ENCODE measurements around the gene FAM118B.

FAM118B gene

DNA sequence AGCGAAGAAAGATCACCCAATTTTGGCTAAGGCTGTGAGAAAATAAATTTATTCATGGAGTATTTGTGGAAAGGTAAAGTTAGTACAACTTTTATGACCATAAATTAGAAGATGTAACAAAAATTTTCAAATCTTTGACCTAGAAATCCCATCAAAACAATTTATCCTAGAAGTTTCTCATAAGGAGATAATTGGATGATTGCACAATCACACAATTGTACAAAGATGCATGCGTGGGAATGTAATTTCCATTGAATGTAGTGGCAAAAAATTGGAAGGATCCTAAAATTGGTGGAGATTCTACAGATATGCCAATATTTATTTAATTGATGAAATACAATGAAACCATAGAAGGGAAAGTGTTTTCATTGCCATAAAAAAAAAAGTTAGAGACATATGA, 45.6 kb downstream of the FAM118B start:
- H3K4me3 ChIP-seq (ENCODE audit: low read depth in 1 of 2, low read length in 1 of 2): no peak overlapping the region
- TF ChIP-seq CTCF (IDR thresholded peaks at IDR 0.05): no peak
- no peak overlapping the region for H3K27ac ChIP-seq
- H3K9me3 ChIP-seq: no peaks in the 10 kb centered on the region
- H3K36me3 ChIP-seq: peaks cover 60% of the 10 kb centered on the region
- H3K27me3 ChIP-seq: no peaks in the 10 kb centered on the region
- H3K4me1 ChIP-seq (ENCODE audit: control insufficient read depth in 1 of 2, insufficient read depth in 1 of 2, low read depth in 1 of 2, low read length in 1 of 2): no peaks in the 10 kb centered on the region

GRCh38 chr11:126257764-126258163, 46.2 kb downstream of the FAM118B start:
- no peak overlapping the region for H3K4me3 ChIP-seq (ENCODE audit: low read depth in 1 of 2, low read length in 1 of 2)
- H3K9me3 ChIP-seq: no peaks in the 10 kb centered on the region
- H3K27me3 ChIP-seq: no peaks in the 10 kb centered on the region
- H3K36me3 ChIP-seq: peaks cover 60% of the 10 kb centered on the region
- H3K27ac ChIP-seq: no peak overlapping the region
- H3K4me1 ChIP-seq (ENCODE audit: control insufficient read depth in 1 of 2, insufficient read depth in 1 of 2, low read depth in 1 of 2, low read length in 1 of 2): no peaks in the 10 kb centered on the region
- TF ChIP-seq CTCF (IDR thresholded peaks at IDR 0.05): no peak

GRCh38 chr11:126262216-126262615, 50.6 kb downstream of the FAM118B start:
- no peak overlapping the region for H3K4me3 ChIP-seq (ENCODE audit: low read depth in 1 of 2, low read length in 1 of 2)
- TF ChIP-seq CTCF (IDR thresholded peaks at IDR 0.05): no peak
- no peaks in the 10 kb centered on the region for H3K9me3 ChIP-seq
- H3K4me1 ChIP-seq (ENCODE audit: control insufficient read depth in 1 of 2, insufficient read depth in 1 of 2, low read depth in 1 of 2, low read length in 1 of 2): peaks cover 0 to under 1% of the 10 kb centered on the region in 2 experiments
- peak overlapping the region; percentile 11 for H3K27ac ChIP-seq
- no peaks in the 10 kb centered on the region for H3K27me3 ChIP-seq
- H3K36me3 ChIP-seq: peaks cover 81% of the 10 kb centered on the region

- no peak for TF ChIP-seq CTCF (IDR thresholded peaks at IDR 0.05)
- Histone ChIP-seq H3K27me3 (no peaks in the 10 kb centered on the region), H3K4me3 (ENCODE audit: low read depth in 1 of 2, low read length in 1 of 2) (no peak overlapping the region), H3K27ac (no peak overlapping the region), H3K36me3 (peaks cover 76% of the 10 kb centered on the region), H3K4me1 (ENCODE audit: control insufficient read depth in 1 of 2, insufficient read depth in 1 of 2, low read depth in 1 of 2, low read length in 1 of 2) (peaks cover 10 to 11% of the 10 kb centered on the region in 2 experiments), H3K9me3 (no peaks in the 10 kb centered on the region)
Measured at GRCh38 chr11:126263489-126263888, 51.9 kb downstream of the FAM118B start.

- Histone ChIP-seq H3K9me3 (no peaks in the 10 kb centered on the region), H3K27ac (peak overlapping the region; percentile 10), H3K4me3 (ENCODE audit: low read depth in 1 of 2, low read length in 1 of 2) (no peak overlapping the region), H3K36me3 (peaks cover 68% of the 10 kb centered on the region), H3K4me1 (ENCODE audit: control insufficient read depth in 1 of 2, insufficient read depth in 1 of 2, low read depth in 1 of 2, low read length in 1 of 2) (peaks cover 17 to 24% of the 10 kb centered on the region in 2 experiments), H3K27me3 (no peaks in the 10 kb centered on the region)
- no peak for TF ChIP-seq CTCF (IDR thresholded peaks at IDR 0.05)
Measured at GRCh38 chr11:126265811-126266210, 54.2 kb downstream of the FAM118B start.

DNA sequence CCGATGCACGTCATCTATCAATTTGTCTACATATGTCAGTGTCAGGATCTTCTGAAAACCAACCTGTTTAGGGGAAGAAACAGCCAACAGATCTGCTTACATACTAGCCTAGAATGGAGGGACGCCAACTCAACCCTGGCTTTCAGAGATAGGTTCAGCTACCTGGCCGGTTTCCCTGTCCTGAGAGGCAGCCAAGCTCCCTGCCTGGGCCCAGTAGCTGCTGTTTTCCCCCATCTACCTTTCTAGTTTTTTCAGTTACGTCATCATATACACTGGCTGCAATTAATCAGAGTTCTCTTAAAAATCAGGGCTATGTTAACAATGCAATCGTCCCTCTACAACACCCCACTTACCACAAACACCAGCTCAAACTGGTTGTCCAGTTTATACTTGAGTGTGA, 56.1 kb downstream of the FAM118B start:
- peak overlapping the region; percentile 93 for H3K27ac ChIP-seq
- H3K4me1 ChIP-seq (ENCODE audit: control insufficient read depth in 1 of 2, insufficient read depth in 1 of 2, low read depth in 1 of 2, low read length in 1 of 2): peaks cover 17 to 24% of the 10 kb centered on the region in 2 experiments
- no peaks in the 10 kb centered on the region for H3K27me3 ChIP-seq
- peak overlapping the region; percentile 89 for H3K4me3 ChIP-seq (ENCODE audit: low read depth in 1 of 2, low read length in 1 of 2)
- TF ChIP-seq CTCF (IDR thresholded peaks at IDR 0.05): no peak
- H3K36me3 ChIP-seq: peaks cover 50% of the 10 kb centered on the region
- no peaks in the 10 kb centered on the region for H3K9me3 ChIP-seq
